ENCODE measurements around the gene ZRANB2. TPM values are rescaled to one million over a fixed set of nuclear protein-coding genes. Genes with fewer than 3 reads are reported as not detected.

The ZRANB2 gene
- total and polyA plus RNA-seq, 9 of the 15 experiments (the other 6 are each of a cell fraction or from before 2014, with no cell fraction given): 80.8 to 264 (median 157) TPM

GRCh38 chr1:71049951-71050598 lies 30.8 kb downstream of the ZRANB2 start:
- peak; percentile 91 for FAIRE-seq
- Histone ChIP-seq H3K4me1 (replicated peaks in 1 of 2; ENCODE audit: control insufficient read depth in 2 of 2, insufficient read depth in 2 of 2, low read length in 2 of 2) (peaks cover 4 to 23% of the 10 kb centered on the region in 2 experiments; a peak in 4 of 5 replicates), H3K36me3 (ENCODE audit: control insufficient read depth, insufficient read depth, low read length) (no peaks in the 10 kb centered on the region), H3K27ac (ENCODE audit: extremely low read depth, low read depth, low read length) (no peak overlapping the region), H3K4me3 (no peak overlapping the region), H4K20me1 (replicated peaks; ENCODE audit: control insufficient read depth, insufficient read depth, low read length) (no peaks in the 10 kb centered on the region), H2AFZ (ENCODE audit: low read depth, low read length) (no peak overlapping the region), H3K9me3 (replicated peaks; ENCODE audit: control insufficient read depth, insufficient read depth, low read depth, low read length) (no peaks in the 10 kb centered on the region), H3K79me2 (ENCODE audit: control insufficient read depth, insufficient read depth, low read length) (peaks cover 22% of the 10 kb centered on the region), H3K9me1 (ENCODE audit: control insufficient read depth, insufficient read depth, low read length) (no peaks in the 10 kb centered on the region), H3K4me2 (ENCODE audit: insufficient read depth, low read length) (no peak overlapping the region), H3K9ac (ENCODE audit: insufficient read depth in 1 of 2, low read depth in 2 of 2, low read length in 2 of 2) (no peak overlapping the region), H3K27me3 (ENCODE audit: control insufficient read depth in 2 of 2, insufficient read depth in 2 of 2, low read length in 2 of 2) (no peaks in the 10 kb centered on the region; a peak in 1 of 5 replicates)
- no peak for ATAC-seq
- CTCF ChIA-PET (ENCODE audit: low intra/inter-chr PET ratio): interaction anchor here (0.9 to 1.6 kb wide), 5 partner anchors 80 to 521 kb away, joined by 3 to 10 read pairs (median 5); no protein-coding TSS in a partner anchor
- POLR2A ChIA-PET: no interaction called here
- 0% methylated on average over 1 of the region's 1 CpG for WGBS (ENCODE audit: insufficient coverage, low coverage, missing lambda C conversion rate)
- BruUV-seq (replicated peaks): no TSS peak
- peak; percentile 43 to 82 (median 58) for DNase-seq (ENCODE audit: extremely low read depth in 1 of 4, low spot score in 3 of 4)
- intact Hi-C loops (cut with micrococcal nuclease): loop anchor here (1.0 to 10.0 kb wide), 7 partner anchors 80 to 918 kb away; no protein-coding TSS in a partner anchor
- in situ Hi-C loops (cut with MboI): loop anchor here (5.0 kb wide), 2 partner anchors 368 to 523 kb away; no protein-coding TSS in a partner anchor
- no peak for TF ChIP-seq KDM2B (CRISPR knock-in tag; IDR thresholded peaks at IDR 0.05)
- TF ChIP-seq BHLHE40 (IDR thresholded peaks at IDR 0.05; ENCODE audit: low read length): no peak
- TF ChIP-seq ZBTB43 (CRISPR knock-in tag; IDR thresholded peaks at IDR 0.05): no peak
- no peak for TF ChIP-seq SMARCE1 (IDR thresholded peaks at IDR 0.05)
- no peak for TF ChIP-seq ZC3H11A (IDR thresholded peaks at IDR 0.05; ENCODE audit: low read depth, low read length)
- TF ChIP-seq ZNF12 (CRISPR knock-in tag; IDR thresholded peaks at IDR 0.05): no peak
- no peak for TF ChIP-seq HIVEP1 (CRISPR knock-in tag; IDR thresholded peaks at IDR 0.05)
- 0 out of 3 replicates have a peak, but pooled peaks of 1 of the 2 experiments have one; percentile 15 for TF ChIP-seq CBX3 (IDR thresholded peaks at IDR 0.05; ENCODE audit: borderline replicate concordance in 1 of 2, low read length in 2 of 2)
- 0 out of 2 replicates have a peak, but pooled peaks have one; percentile 41 for TF ChIP-seq CC2D1A (IDR thresholded peaks at IDR 0.05)
- TF ChIP-seq ADNP (tag; IDR thresholded peaks at IDR 0.05): no peak
- peak; percentile 94 for TF ChIP-seq DEAF1 (CRISPR knock-in tag; IDR thresholded peaks at IDR 0.05)
- TF ChIP-seq USF1 (CRISPR knock-in tag; IDR thresholded peaks at IDR 0.05): no peak
- no peak for TF ChIP-seq DPF2 (IDR thresholded peaks at IDR 0.05)
- TF ChIP-seq ZNF232 (CRISPR knock-in tag; IDR thresholded peaks at IDR 0.05): no peak
- no peak for TF ChIP-seq ZNF280B (CRISPR knock-in tag; IDR thresholded peaks at IDR 0.05)

Data from K562 (cell line).